Kidney glomerular epithelial cell (primary cell): Measurements from ENCODE around the gene TMEM125.

ENCODE experiments used
- DNase-seq: peaks from one replicate; lab custom pipeline; 2025; lab: John Stamatoyannopoulos, UW

The TMEM125 gene

DNA sequence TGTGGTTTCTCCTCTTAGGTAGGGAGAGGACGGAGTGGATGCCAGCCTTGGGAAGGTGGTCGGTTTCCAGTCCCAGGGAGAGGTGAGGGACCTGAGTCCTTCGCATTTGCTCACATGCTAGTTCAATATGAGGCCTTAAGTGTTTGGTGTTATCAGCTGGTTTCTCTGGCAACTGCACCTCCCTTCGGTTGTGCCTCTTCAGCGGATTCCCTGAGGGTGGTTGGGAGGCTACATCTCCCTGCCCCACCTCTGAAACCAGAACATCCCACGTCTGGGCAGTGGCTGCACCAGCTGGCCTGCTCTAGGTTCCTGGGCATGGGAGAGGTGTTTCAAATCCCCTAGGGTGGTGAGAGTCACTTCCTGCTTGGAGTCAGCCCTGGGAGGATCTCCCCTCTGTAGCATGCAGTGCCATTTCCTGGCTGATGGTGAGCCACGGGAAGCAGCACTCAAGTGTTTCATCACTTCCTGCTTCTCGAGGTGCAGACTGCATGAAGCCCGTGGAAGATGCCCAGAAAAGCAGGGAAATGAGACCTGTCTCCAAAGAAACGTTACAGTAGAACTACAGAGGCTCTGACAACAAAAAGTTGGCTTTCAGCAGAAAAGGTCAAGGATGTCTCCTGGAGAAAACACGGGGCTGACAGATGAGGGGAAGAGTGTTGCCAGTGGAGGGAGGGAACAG, 4.5 kb downstream of the TMEM125 start:
- DNase-seq: no peak

DNA sequence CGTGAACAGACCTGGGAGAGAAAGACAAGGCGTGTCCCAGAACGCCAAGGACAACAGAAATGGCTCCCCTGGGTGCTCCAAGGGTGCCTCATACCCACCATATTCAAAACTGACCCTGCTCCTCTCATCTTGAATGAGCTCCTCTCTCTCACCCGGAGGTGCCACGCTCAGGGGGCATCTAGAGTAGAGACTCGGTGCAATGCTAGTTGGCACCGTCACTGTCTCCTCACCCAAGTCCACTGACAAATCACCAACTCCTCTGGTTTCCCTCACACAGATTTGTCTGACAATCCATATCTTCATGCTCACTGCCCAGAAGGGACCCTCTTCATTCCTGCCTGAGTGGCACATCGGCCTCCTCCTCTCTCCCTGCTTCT, 5.0 kb downstream of the TMEM125 start:
- no peak for DNase-seq

DNA sequence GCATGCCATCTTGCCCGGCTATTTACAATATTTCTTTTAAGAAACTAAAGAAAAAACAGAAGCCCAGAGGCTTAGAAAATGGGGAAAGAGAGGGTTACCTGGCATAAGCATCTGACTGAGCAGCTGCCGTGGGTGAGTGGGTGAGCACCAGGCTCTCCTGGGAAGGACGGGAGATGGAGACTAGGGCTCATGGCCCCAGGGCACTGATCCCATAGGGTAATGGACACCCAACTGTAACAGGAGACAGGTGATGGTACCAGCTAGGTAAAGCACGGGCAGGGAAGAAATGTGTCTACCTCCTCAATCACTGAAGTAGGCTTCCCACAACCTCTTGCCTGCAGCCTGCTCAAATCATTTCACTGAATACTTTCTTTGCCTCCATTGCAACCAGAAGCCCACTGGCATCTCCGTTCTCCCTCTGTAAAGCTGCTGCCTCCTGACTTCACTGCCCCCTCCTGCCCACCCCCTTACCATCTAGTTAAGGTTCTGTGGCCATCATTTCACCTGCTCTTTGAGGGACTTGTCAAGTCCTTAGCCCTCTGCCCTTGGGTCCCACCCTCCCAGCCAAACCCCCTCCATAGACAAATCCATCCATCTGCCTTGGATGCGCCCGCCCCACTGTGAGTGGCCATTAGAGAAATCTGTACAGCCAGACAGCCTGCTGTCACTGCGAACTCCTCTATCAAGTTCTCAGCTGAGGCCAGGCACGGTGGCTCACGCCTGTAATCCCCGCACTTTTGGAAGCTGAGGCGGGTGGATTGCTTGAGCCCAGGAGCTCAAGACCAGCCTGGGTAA, 6.2 kb downstream of the TMEM125 start:
- no peak for DNase-seq

DNA sequence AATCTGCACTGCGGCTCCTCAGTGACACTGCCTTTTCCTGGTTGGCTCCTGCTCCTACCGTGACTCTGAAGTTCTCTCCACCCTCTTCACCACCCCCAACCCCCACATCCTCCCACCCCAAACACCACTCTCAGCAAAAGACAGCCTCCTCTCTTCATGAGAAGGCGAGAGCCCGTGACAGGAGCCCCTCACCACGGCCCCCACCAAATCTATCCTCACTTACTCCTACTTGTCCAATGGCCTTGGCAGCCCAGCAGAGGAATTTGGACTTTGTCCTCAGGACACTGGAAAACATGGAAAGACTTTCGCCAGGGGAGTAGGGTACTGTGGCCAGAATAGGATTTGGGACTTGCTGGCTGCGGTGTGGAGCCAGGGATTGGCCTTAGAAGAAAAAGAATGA, 6.9 kb downstream of the TMEM125 start:
- no peak for DNase-seq

DNA sequence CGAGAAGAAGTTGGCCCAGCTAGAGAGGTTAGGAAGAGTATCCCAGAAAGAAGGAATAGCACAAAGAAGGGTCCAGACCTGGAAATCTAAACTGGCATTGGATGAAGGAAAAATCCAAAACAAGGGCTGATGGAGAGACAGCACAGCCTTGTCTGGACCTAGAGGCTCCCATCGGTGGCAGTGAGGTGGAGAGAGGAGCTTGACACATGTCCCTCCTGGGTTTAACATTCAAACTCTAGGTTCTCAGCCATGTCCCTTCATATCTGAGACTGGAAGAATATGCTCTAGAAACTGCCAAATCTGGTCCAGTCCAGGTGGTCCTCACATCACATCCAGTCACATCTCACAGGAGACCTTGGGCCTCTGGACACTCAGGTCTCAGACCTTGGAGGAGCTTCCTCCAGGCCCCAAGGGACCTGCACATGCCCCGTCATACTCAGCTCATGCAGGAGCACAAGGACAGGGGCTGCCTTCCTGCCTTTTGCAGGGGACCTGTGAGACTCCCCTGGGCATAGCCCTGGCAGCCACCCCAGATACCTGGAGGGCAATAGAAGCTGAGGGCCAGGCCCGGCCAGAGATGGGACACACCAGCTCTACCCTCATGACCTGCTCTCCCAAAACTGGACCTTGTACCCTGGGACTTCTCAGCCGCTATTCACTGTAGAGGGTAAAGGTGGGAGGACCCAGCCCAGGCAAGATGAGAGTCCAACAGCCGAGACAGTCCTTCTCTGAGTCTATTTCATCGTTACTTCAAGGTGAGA, 7.5 kb downstream of the TMEM125 start:
- no peak for DNase-seq

DNA sequence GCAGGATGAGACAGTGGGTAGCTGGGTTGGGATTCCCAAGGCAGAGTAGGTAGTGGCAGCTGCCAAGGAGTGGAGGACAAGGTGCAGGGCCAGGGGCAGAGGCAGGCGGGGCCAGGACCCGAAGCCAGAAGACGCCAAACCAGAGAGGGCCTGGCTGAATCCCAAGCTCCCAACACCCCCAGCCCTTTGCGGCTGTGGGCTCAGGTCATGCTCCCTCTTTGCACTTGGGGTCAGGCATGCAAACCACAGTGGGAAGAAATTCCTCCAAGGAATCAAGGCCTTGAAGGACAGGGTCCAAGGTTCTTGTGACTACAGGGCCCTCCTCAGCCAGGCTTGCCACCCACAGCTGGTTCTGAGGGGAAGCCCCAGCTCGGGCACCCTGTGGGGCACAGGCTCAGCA, 9.4 kb downstream of the TMEM125 start:
- DNase-seq: no peak

DNA sequence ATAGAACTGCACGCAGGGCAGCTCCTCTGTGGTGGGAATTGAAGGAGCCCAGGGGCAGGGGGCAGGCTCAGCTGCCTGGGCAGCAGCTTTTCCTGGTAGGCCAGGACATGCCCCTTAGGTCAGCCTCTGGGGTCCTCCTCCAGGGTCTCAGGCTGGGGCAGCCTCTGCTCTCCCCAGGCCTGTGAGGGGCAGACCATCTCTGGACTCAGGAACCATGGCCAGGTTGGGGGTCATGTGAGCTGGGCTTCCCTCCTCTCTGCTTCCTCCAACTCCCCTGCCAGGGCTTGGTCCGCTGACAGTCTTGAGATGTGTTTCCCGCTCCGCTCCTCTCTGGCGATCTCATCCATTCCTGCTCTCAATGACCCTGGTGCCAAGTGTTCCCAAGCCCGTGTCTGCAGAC, 9.9 kb downstream of the TMEM125 start:
- DNase-seq: no peak

DNA sequence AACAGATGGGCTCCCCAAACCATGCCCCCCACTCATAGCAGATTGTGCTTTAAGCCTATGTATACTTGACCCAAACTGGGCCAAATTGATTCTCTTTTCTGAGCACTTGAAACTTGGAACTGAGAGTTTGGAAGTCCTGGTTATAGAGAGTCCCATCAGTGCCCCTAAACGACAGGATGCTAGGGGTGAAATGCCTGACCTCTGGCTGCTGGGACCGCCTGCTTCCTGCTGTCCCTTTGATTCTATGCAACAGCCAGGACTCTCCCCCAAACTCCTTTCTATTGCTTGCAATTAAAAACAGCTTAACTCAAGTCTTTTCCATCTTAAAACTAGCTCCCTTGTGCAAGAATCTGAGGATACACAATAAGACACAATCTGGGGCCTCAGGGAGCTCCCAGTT, 10.9 kb downstream of the TMEM125 start:
- DNase-seq: no peak

DNA sequence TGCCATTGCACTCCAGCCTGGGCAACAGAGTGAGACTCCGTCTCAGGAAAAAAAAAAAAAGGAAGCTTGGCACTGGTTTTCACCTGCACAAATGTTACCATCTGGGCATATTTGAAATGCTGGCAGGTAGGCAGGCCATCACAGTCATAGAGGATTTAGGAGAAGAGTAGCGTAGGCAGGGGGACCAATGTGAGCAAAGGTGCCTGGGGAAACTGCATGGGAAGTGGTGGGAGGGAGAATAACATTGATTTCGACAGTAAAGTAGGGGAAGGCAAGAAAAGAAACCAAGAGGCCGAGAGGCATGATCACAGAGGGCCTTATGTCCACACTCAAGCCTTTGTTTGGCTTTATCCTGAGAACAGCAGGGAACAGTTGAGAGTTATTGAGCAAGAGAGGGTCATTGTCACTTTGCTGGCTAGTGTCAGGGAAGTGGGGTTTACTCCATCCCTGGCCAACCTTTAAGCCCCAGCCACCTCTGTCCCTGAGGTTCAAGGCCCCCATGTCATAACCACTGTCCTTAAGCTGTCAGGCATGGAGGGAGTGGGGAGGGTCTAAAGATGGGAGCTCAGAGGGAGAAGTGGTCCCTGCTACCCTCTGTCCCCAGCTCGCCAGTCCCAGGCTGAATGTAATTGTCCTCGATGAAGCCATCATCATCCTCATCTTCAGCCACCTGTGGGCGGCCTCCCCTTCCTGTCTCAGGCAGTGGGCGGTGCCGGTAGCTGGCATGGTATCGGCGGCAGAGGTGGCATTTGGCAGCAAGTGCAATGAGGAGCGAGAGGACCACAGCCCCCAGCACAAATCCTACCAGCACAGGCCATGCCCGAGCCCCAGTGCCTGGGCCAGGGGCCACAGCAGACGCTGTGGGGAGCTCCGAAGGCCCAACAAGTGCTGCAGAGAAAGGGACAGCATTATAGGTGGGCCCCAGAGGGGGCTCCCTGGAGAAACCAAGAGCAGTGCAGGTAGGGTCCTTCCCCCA, 12.7 kb downstream of the TMEM125 start:
- no peak for DNase-seq

DNA sequence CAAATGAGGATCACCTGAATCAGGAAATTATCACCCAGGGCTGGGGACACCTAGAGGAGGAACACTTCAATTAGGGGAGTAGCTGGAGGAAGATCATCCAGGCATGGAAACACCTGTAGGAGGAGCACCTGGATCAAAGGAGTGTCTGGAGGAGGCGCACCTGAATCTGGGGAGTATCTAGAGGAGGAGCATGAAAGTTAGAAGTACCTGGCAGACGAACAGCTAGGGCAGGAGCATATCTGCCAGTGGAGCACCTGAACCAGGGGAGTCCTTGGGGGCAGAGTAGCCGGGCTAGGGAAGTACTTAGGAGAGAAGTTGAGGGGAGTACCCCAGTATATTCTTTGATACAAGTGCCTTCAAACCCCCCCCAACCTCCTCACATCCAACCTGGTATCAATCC, 14.3 kb downstream of the TMEM125 start:
- DNase-seq: no peak

DNA sequence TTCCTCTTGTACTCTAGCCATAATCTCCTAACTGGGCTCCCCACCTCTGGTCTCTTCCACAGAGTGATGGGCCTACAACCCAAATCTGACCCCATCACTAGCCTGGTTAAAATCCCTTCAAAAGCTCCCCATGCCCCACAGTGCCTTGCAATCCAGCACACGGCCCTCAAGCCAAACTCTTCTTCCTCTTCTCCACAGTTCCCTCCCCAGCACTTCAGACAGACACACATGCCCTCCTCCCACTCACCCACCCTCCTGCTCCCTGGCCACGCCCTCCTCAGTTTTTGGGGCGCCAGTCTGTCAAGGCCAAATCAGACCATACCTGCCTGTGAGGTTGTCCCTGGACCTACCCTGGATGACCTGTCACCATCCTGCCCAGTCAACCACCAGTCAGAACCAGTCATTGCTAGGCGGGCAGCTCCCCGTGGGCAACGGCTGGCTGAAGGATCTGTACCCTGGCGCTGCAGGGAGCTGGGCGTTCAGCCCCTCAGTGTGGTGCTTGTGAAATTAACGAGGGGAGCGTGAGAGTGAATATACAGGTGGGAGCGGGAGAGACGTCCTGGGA, 14.8 kb downstream of the TMEM125 start:
- no peak for DNase-seq

DNA sequence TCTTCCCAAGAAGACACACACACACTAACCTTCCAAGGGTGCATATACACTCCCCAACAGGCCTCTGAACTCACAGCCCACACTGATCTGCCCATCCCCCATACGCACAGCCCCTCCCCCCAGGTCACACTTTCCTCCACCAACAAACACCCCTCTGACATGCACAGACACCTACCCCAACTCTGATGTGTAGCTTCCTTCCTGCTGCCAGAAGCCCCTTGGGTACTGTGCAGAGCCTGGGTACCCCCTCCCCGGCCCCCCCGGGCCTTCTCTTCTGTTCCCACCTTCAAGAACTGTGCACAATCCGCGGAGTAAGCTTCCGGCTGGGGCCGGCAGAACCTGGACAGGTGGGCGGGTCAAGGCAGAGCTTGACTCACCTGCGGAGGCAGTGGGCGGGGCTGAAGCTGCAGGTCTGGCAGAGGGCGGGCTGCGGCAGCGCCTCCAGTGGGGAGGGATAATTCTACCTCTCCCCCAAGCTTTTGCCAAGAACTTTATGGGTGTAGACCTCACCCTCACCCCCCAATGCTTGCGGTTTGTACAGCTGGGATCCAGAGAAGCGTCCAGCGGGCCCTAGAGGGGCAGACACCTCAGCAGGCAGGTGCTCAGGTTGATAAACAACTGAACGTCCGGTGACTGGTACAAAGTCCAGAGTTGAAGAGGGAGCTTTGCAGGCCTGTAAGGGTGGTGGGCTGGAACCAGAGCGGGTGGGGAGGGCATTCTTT, 15.6 kb downstream of the TMEM125 start, which contains the start of gene C1orf210:
C1orf210 (minus strand) TSS at position 313 of the 722 bp plus-strand sequence. CDS start 2,311 bp downstream, outside the sequence.
- no peak for DNase-seq

DNA sequence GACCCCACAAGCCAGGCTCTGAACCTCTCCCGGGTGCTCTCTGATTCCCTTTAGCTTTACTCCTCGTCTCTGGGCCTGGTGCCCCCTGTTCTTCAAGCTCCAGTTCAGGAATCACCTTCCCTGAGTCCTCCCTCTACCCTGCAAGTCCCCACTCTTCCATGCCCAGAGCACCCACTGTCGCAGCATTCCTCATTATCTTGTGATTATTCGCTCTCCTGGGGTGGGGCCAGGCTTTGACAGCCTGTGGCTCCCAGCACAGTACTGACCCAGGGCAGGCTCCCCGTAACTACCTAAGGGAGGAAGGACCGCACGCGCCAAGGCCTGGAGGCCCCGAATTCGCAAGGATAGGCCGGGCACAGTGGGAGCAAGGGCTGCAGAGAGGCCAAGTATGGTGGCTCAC, 16.3 kb downstream of the TMEM125 start:
- no peak for DNase-seq

DNA sequence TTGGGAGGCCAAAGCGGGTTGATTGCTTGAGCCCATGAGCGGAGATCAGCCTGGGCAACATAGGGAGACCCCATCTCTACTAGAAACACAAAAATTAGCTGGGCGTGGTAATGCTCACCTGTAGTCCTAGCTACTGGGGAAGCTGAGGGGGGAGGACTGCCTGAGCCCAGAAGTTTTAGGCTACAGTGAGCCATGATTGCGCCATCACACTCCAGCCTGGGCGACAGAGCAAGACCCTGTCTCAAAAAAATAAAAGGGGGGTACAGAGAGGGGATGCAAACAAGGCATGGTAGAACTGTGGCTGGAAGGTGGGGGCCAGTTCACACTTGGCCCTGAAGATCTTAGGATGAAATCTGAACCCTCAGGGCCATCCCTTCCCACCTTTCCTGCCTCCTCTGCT, 16.8 kb downstream of the TMEM125 start:
- DNase-seq: no peak

DNA sequence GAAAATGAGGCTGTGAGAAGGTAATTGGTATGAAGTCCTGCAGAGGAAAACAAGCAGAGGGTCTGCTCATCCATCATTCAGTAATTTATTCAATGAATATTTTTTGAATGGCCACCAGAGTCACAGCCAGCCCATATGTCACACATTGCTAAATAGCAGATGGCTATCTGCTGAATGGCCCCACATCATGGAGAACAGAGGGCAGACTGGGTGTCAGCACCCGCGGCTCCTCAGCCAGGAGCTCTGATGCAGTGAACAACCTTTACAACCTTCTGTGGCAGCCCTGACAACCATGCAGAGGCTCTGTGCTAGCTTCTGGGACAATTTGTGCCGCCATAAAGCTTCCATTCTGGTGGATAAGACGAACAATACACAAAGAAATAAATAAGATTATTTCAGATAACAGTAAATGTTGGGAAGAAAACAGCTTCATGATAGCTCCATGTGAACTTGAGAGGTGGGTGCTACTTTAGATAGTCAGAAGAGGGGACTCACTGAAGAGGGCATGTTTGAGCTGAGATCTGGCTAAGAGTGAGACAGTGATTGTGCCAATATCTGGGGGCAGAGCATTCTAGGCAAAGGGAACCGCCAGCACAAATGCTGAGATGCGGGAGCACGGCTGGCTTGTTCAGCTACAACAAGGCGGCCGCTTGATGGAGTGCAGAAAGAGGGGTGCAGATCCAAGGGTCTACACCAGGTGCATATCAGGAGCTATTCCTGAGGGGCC, 18.4 kb downstream of the TMEM125 start:
- DNase-seq: no peak

DNA sequence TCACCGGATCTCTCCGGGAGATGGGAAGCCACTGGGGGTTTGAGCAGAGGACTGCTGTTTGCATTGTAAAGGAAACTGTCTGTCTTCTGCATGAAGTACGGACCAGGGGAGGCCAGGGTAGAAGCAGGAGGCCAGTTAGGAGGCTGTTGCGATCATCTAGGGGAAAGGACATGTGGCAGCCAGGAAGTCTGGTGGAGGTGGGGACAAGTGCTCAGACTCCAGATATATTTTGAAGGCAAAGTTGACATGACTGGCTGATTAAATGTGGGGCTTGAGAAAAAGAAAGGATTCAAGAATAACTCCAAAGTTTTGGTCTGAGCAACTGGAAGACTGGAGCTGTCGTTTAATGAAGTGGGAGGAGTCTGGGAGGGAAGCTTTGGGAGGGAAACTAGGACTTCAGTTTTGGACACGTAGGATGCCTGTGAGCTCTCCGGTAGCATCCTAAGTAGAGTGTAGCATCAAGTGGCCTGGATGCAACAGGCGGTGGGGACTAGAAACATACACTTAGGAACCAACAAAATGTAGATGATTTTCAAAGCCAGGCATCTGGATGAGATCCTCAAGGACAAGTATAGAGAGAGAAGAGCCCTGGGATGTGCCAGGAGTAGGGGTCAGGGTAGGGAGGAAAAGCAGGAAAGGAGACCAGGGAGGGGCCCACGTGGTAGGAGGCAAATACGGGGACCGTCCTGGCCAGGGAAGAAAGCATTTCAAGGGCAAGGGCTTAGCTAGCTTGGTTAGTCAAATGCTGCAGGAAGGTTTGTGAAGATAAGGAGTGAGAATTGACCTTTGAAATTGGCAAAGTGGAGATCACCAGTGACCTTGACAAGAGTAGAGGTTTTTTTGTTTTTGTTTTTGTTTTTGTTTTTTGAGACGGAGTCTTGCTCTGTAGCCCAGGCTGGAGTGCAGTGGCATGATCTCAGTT, 19.3 kb downstream of the TMEM125 start:
- no peak for DNase-seq

DNA sequence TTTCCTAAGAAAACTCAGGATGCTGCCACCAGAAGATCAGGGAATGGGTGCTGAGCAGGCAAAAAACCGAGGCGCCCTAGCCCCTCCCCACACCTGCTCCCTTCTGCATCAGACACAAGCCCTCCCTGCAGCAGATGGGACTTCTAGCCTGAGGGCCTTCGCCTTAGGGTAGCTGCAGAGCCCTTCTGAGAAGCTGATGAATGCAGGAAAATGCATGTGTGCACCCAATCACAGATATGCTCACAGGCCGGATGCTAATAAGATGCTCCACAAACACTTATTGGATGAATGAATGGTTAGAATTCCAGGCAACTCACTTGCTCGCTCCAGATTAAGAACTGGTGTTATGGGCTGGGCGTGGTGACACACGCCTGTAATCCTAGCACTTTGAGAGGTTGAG, 22.4 kb downstream of the TMEM125 start:
- DNase-seq: no peak

DNA sequence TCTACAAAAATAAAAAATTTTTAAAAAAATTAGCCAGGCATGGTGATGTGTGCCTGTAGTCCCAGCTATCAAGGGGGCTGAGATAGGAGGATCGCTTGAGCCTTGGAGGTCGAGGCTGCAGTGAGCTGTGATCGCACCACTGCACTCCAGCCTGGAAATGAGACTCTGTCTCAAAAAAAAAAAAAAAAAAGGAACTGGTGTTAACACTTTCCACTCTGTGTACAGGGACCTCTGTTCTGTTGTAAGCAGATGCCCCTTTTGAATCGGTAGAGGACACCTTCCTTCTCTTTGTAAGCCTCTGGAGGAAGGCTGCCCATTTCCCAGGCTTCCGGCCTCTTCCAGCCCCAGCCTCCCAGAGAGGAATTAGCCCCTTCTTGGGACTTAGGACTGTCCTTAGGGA, 22.9 kb downstream of the TMEM125 start:
- no peak for DNase-seq

DNA sequence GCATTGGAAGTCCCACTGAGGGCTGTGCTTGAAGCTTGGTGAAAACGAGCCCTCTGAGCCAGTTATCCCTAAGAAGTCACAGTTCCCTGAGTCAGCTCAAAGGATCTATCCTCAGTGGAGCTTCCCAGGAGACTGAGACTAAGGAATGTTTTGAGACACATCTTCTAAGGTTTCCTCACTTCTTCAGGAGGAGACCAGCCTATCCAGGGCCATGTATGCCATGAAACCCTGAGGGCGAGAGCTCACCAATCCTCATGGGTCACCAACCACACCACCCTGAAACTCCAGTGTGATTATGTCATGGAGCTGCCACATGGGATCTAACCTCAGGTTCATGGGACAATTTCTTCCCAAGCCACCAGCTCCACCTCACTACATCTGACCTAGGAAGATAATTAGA, 23.4 kb downstream of the TMEM125 start:
- no peak for DNase-seq
